ENCODE measurements around the gene PRODH2. TPM values are rescaled to one million over a fixed set of nuclear protein-coding genes. Genes with fewer than 3 reads are reported as not detected.

Gene PRODH2
- total RNA-seq, 1 donor from 2014 or later = not detected

DNA sequence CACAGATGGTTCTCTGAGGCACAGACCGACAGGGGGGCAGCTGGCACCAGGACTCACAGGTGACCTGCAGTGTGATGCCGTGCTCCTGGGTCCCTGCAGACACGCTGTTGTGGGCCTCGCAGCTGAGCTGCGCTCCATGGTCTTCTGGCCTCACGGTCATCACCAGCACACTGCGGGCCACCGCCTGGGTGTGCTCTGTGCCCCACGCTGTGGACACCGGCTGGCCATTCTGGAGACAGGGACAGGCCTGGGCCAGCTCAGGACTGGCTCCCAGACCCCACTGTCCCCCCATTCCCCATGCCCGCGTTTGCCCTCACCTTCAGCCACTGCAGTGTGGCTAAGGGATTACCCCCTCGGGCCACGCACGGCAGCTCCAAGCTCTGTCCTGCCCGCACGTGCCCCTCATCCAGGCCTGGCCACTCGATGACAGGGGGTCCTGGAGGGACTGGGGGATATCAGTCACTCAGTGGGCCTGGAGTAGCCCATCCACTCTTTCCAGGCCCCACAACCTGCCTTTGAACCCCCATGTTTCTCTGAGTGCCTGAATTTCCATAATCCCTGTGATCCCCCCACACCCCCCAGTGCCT is 36.4 kb upstream of the PRODH2 start:
- no peak for DNase-seq (ENCODE audit: low read depth)
- peaks cover 54% of the 10 kb centered on the region for H3K27me3 ChIP-seq (ENCODE audit: control insufficient read depth, insufficient read depth, low read length)
- TF ChIP-seq, protein P1, sequence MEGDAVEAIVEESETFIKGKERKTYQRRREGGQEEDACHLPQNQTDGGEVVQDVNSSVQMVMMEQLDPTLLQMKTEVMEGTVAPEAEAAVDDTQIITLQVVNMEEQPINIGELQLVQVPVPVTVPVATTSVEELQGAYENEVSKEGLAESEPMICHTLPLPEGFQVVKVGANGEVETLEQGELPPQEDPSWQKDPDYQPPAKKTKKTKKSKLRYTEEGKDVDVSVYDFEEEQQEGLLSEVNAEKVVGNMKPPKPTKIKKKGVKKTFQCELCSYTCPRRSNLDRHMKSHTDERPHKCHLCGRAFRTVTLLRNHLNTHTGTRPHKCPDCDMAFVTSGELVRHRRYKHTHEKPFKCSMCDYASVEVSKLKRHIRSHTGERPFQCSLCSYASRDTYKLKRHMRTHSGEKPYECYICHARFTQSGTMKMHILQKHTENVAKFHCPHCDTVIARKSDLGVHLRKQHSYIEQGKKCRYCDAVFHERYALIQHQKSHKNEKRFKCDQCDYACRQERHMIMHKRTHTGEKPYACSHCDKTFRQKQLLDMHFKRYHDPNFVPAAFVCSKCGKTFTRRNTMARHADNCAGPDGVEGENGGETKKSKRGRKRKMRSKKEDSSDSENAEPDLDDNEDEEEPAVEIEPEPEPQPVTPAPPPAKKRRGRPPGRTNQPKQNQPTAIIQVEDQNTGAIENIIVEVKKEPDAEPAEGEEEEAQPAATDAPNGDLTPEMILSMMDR (IDR thresholded peaks at IDR 0.05; ENCODE audit: insufficient read depth, low read length, poor library complexity, severe bottlenecking) = no peak
- H3K36me3 ChIP-seq (ENCODE audit: control insufficient read depth, insufficient read depth, low read length) = no peaks in the 10 kb centered on the region
- H3K4me3 ChIP-seq (ENCODE audit: low read depth, low read length) = no peak overlapping the region

- H3K27me3 ChIP-seq (ENCODE audit: control insufficient read depth, insufficient read depth, low read length) = peaks cover 60% of the 10 kb centered on the region
- H3K4me3 ChIP-seq (ENCODE audit: low read depth, low read length) = no peak overlapping the region
- TF ChIP-seq, protein P1 (IDR thresholded peaks at IDR 0.05; ENCODE audit: insufficient read depth, low read length, poor library complexity, severe bottlenecking) = no peak
- H3K36me3 ChIP-seq (ENCODE audit: control insufficient read depth, insufficient read depth, low read length) = no peaks in the 10 kb centered on the region
- no peak for DNase-seq (ENCODE audit: low read depth)
Measured at GRCh38 chr19:35848486-35848885, 35.8 kb upstream of the PRODH2 start.

GRCh38 chr19:35847911-35848310 is 35.3 kb upstream of the PRODH2 start:
- H3K36me3 ChIP-seq (ENCODE audit: control insufficient read depth, insufficient read depth, low read length) = no peaks in the 10 kb centered on the region
- no peak for DNase-seq (ENCODE audit: low read depth)
- peaks cover 60% of the 10 kb centered on the region for H3K27me3 ChIP-seq (ENCODE audit: control insufficient read depth, insufficient read depth, low read length)
- TF ChIP-seq, protein P1 (IDR thresholded peaks at IDR 0.05; ENCODE audit: insufficient read depth, low read length, poor library complexity, severe bottlenecking) = no peak
- no peak overlapping the region for H3K4me3 ChIP-seq (ENCODE audit: low read depth, low read length)

GRCh38 chr19:35846038-35846668 is 33.5 kb upstream of the PRODH2 start:
- Histone ChIP-seq H3K27me3 (ENCODE audit: control insufficient read depth, insufficient read depth, low read length) (peaks cover 50% of the 10 kb centered on the region), H3K36me3 (ENCODE audit: control insufficient read depth, insufficient read depth, low read length) (no peaks in the 10 kb centered on the region), H3K4me3 (ENCODE audit: low read depth, low read length) (no peak overlapping the region)
- TF ChIP-seq, protein P1 (IDR thresholded peaks at IDR 0.05; ENCODE audit: insufficient read depth, low read length, poor library complexity, severe bottlenecking) = no peak
- no peak for DNase-seq (ENCODE audit: low read depth)

GRCh38 chr19:35845215-35846037 is 32.8 kb upstream of the PRODH2 start:
- H3K27me3 ChIP-seq (ENCODE audit: control insufficient read depth, insufficient read depth, low read length) = peaks cover 45% of the 10 kb centered on the region
- TF ChIP-seq, protein P1 (IDR thresholded peaks at IDR 0.05; ENCODE audit: insufficient read depth, low read length, poor library complexity, severe bottlenecking) = no peak
- H3K4me3 ChIP-seq (ENCODE audit: low read depth, low read length) = no peak overlapping the region
- DNase-seq (ENCODE audit: low read depth) = no peak
- no peaks in the 10 kb centered on the region for H3K36me3 ChIP-seq (ENCODE audit: control insufficient read depth, insufficient read depth, low read length)

Data from kidney epithelial cell (primary cell).